Renal cortical epithelial cell (primary cell): ENCODE measurements around the gene PLET1. TPM values are rescaled to one million over a fixed set of nuclear protein-coding genes. Genes with fewer than 3 reads are reported as not detected.

ENCODE experiments used
- DNase-seq: peaks from one replicate; pipeline ENCODE4 v3.0.0-alpha.2; 2011; ENCODE audit warnings: low read depth
- total RNA-seq: library from RNA; depleted of rRNA; stranded (reverse); fragments of >200 nt; gene quantifications from 2 replicates; pipeline ENCODE4 v1.2.3, GENCODE V29; 2014

PLET1 gene
- total RNA-seq, 1 donor from 2014 or later: not detected

- DNase-seq: no peak
These were observed 21.1 kb upstream of the PLET1 start for GRCh38 chr11:112281726-112282125.

GRCh38 chr11:112280268-112281126 lies 19.8 kb upstream of the PLET1 start:
- DNase-seq: peak; percentile 71

- DNase-seq: no peak
These were observed 19.2 kb upstream of the PLET1 start for GRCh38 chr11:112279901-112280267.

GRCh38 chr11:112278803-112279202 lies 18.1 kb upstream of the PLET1 start:
- DNase-seq: no peak

GRCh38 chr11:112277941-112278340 lies 17.3 kb upstream of the PLET1 start:
- peak; percentile 84 for DNase-seq

- no peak for DNase-seq
These were observed 16.4 kb upstream of the PLET1 start for GRCh38 chr11:112277029-112277428.

- no peak for DNase-seq
These were observed 13.5 kb upstream of the PLET1 start for GRCh38 chr11:112274007-112274783.

GRCh38 chr11:112273066-112273465 lies 12.4 kb upstream of the PLET1 start:
- no peak for DNase-seq

- no peak for DNase-seq
These were observed 10.6 kb upstream of the PLET1 start for GRCh38 chr11:112271242-112271641.

GRCh38 chr11:112270551-112271180 lies 10.0 kb upstream of the PLET1 start:
- no peak for DNase-seq

- DNase-seq: no peak
These were observed 8.5 kb upstream of the PLET1 start for GRCh38 chr11:112269139-112269538.

GRCh38 chr11:112268406-112268805 lies 7.7 kb upstream of the PLET1 start:
- DNase-seq: no peak

GRCh38 chr11:112267188-112267591 lies 6.5 kb upstream of the PLET1 start:
- no peak for DNase-seq

- no peak for DNase-seq
These were observed 5.7 kb upstream of the PLET1 start for GRCh38 chr11:112266410-112266778.

- no peak for DNase-seq
These were observed 5.2 kb upstream of the PLET1 start for GRCh38 chr11:112265659-112266409.

GRCh38 chr11:112255067-112255720 lies 5.5 kb downstream of the PLET1 start:
- DNase-seq: no peak

GRCh38 chr11:112253605-112254242 lies 6.9 kb downstream of the PLET1 start:
- DNase-seq: no peak

GRCh38 chr11:112249871-112250610 lies 10.6 kb downstream of the PLET1 start:
- peak; percentile 7 for DNase-seq

- peak; percentile 54 for DNase-seq
These were observed 12.5 kb downstream of the PLET1 start for GRCh38 chr11:112248201-112248600.

- DNase-seq: no peak
These were observed 13.5 kb downstream of the PLET1 start for GRCh38 chr11:112247201-112247600.
